ENCODE results near the gene NTF4.

GRCh38 chr19:49098795-49099194, 34.2 kb upstream of the NTF4 start:
- TF ChIP-seq CTCF (conservative IDR thresholded peaks at IDR 0.05; ENCODE audit: low read depth in 2 of 2) (no peak), ZNF331 (CRISPR knock-in tag; IDR thresholded peaks at IDR 0.05; ENCODE audit: low read depth) (no peak), EZH2phosphoT487 (IDR thresholded peaks at IDR 0.05; ENCODE audit: unreplicated experiment) (no peak), POLR2AphosphoS5 (IDR thresholded peaks at IDR 0.05; ENCODE audit: low read depth) (no peak), EZH2 (IDR thresholded peaks at IDR 0.05; ENCODE audit: low read depth, unreplicated experiment) (no peak), REST (IDR thresholded peaks at IDR 0.05; ENCODE audit: unreplicated experiment) (no peak), CREB1 (CRISPR knock-in tag; IDR thresholded peaks at IDR 0.05; ENCODE audit: low read depth) (no peak), JUNB (IDR thresholded peaks at IDR 0.05; ENCODE audit: unreplicated experiment) (no peak), ZNF114 (CRISPR knock-in tag; IDR thresholded peaks at IDR 0.05) (no peak), ETS1 (IDR thresholded peaks at IDR 0.05) (no peak), ZNF462 (CRISPR knock-in tag; IDR thresholded peaks at IDR 0.05) (no peak), NANOG (IDR thresholded peaks at IDR 0.05; ENCODE audit: borderline replicate concordance) (no peak), STAT1 (IDR thresholded peaks at IDR 0.05; ENCODE audit: unreplicated experiment) (no peak)
